ENCODE results near the gene ARSD.

ARSD gene

GRCh38 chrX:2859197-2859797, 69.8 kb downstream of the ARSD start:
- TF ChIP-seq POLR2A (IDR thresholded peaks at IDR 0.05; ENCODE audit: low read depth, low read length), result no peak
- no peak for FAIRE-seq
- no peak for DNase-seq (ENCODE audit: insufficient read length, low spot score)

- DNase-seq (ENCODE audit: insufficient read length, low spot score), result no peak
- no peak for TF ChIP-seq POLR2A (IDR thresholded peaks at IDR 0.05; ENCODE audit: low read depth, low read length)
- no peak for FAIRE-seq
Measured at GRCh38 chrX:2857566-2857965, 71.6 kb downstream of the ARSD start.

- TF ChIP-seq POLR2A (IDR thresholded peaks at IDR 0.05; ENCODE audit: low read depth, low read length), result no peak
- FAIRE-seq (no peak), DNase-seq (ENCODE audit: insufficient read length, low spot score) (no peak)
Measured at GRCh38 chrX:2855761-2856160, 73.4 kb downstream of the ARSD start.

GRCh38 chrX:2854918-2855317, 74.2 kb downstream of the ARSD start:
- DNase-seq (ENCODE audit: insufficient read length, low spot score) (no peak), FAIRE-seq (no peak)
- TF ChIP-seq POLR2A (IDR thresholded peaks at IDR 0.05; ENCODE audit: low read depth, low read length), result no peak
